CD1c-positive myeloid dendritic cell (primary cell): Measurements from ENCODE around the gene IFT22.
"Not testable (repeated sequence)": the region's sequence is repeated elsewhere in the genome, so short reads cannot be mapped to it uniquely, and the experiment has no call there.

Source experiments
- DNase-seq: peaks from one replicate; pipeline ENCODE4 v3.0.0-alpha.2; 2016; ENCODE audit errors: extremely low spot score

IFT22 gene

DNA sequence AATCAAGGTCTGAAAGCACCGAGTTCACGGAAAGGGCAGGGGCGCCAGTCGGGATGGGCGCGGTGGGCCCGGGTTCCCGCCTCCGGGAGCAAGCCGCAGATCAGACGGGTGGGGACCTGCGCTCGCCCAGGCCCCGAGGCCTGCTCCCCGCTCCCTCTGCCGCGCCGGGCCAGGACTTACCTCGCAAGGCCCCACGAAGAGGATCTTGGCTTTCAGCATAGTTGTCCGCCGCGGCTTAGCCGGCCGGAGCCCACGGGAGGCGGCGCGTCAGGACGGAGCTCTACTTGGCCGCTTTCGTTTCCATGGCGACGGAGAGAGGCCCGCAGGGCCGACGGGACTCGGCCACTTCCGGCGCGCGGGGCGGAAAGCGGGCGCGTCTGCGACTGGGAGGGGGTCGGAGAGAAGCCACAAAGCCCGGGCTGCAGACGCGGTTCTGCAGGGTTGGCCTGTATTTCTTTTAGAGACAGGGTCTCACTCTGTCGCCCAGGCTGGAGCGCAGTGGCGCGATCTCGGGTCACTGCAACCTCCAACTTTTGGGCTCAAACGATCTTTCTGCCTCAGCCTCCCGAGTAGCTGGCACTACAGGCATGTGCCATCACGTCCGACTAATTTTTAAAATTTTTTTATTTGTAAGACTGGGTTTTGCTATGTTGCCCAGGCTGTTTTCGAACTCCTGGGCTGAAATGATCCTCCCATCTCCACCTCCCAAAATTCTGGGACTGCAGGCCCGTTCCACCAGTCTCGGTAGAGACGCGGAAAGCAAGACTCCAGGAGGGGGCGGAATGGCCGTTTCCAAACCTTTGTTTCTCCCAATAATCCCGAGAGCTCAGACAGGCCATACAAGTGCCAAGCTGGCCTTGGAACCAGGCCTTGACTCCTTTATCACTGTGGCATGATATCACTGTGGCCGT lies at the start of gene IFT22:
Gene IFT22 (minus strand): TSS at position 322 of the 911 bp plus-strand sequence. CDS start 103 bp downstream, at position 219.
- DNase-seq = peak; percentile 97

DNA sequence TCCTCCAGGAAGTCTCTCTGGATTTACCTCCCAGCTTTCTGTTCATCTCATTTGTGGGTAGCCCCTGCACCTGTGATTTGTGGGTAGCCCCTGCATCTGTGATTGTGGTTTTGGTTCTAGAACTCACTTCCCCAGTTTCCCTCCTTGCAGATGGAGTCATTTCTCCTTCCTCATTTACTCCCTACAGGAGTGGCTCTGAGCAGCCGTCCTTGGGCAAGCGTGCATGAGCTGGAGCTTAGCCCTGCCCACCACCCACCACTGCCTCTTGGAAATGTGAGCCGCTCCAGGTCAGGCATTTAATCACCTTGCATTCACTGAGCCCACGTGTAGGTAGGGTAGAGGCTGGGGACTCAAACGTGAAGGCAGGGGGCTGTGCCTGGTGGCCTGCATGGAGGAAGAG lies 49.2 kb upstream of the IFT22 start:
- no peak for DNase-seq

DNA sequence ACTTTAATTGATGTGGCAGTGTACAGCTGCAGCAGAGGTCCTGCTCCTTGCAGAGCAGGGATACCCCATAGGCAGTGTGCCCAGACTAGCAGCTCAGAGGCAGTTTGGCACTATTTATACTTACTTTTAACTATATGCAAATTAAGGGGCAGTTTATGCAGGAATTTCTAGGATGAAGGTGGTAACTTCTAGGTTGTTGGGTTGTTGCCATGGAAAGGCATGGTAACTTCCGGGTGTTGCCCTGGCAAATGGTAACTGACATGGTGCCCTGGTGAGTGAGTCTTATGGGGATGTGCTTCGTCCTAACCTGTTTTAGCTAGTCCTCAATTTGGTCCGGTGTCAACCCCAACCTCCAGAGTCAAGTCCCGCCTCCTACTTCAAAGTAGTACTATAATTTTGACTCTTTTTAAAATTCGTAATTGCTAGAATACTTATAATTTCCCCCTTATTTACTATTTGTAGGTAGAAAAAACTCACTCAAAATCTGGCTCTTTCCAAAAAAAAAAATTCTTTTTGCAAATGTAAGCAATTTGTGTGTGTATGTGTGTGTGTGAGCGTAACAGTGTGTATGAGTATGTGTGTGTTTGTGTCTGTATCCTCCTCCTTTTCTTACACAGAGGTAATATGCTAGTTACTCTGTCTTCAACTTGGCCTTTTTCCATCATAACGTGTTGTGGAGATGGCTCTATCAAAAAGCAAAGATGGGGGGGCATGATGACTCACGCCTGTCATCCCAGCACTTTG lies 47.0 kb upstream of the IFT22 start:
- no peak for DNase-seq

DNA sequence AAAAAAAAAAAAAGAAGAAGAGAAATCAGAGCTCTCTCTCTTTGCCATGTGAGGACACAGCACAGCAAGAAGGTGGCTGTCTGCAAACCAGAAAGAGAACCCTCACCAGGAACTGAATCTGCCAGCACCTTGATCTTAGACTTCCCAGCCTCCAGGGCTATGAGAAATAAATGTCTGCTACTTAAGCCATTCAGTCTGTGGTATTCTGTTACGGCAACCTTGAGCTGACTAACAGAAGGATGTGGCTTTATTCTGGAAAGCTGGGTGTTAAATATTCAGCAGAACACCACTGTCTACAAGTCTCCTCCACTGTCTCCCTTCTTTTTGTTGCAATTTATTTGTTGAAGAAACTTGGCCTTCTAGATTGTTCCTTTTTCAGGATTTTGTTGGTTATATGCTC lies 46.1 kb upstream of the IFT22 start:
- no peak for DNase-seq

DNA sequence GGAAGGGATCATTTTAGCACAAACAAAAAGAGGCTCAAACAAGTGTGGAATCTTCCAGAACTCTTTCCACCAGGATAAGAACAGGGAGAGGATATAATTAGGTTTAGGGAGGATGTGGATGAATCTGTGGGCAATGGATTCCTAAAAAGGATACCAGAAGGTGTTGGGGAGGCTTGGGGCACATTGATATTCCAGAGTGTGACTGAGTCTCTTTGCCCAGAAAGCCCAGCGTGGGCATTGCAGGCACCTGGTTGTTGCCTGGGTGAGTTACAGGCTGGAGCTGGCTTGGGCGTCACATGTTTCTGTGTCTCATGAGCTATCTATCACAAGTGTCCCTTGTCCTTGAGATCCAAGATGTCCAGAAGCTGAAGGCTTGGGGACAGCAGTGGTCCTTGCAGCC lies 44.3 kb upstream of the IFT22 start:
- no peak for DNase-seq

DNA sequence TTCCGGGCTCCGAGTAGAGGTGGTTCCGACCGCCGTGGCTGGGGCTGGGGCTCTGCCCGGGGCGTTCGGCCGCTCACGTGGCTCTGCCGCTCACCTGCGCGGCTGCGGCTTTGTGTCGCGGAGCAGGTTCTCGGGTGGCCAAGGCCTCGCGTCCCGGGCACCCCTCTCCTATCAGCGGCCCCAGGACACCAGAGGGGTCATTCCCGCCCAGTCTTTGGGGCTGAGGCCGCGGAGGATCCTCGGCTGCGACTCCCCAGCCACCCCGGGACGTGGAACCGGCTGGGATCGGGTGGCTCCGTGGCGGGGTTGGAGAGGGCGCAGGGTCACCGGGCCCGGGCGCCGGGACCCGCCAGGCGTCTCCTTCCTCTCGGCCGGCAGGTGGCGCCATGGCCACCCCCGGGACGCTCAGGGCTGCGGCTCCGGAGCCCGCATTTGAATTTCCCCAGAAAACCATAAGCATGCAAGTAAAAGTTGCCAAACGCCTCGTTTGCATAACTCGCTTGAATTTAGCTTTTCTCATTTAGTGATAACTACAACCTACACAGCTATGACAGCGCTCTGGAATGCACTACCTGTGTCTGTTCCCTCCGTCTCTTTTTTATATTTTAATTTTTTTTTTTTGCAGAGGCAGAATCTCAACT lies 42.2 kb upstream of the IFT22 start:
- DNase-seq = peak; percentile 74

DNA sequence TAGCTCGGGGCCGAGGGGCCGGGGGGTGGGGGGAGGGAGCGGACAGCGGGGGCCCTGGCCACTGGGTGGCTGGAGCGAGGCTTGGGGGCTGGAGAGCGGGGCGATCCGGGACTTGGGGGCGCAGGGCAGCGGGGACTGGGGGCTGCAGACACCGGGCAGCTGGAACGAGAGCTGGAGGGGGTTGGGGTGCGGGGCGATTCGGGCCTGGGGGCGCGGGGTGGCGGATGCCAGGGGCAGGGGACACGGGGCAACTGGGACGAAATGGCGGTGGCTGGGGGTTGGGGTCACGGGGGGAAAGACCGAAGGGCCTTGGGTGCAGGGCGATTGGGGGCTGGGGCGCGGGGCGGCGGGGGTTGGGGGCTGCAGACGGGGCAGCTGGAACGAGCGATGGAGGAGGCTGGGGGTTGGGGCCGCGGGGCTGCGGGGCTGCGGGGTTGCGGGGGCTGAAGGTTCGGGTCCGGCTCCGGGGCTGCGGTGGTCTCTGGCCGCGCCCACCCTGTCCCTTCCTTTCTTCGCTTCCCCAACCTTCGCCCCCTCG lies 41.7 kb upstream of the IFT22 start:
- DNase-seq = no peak

DNA sequence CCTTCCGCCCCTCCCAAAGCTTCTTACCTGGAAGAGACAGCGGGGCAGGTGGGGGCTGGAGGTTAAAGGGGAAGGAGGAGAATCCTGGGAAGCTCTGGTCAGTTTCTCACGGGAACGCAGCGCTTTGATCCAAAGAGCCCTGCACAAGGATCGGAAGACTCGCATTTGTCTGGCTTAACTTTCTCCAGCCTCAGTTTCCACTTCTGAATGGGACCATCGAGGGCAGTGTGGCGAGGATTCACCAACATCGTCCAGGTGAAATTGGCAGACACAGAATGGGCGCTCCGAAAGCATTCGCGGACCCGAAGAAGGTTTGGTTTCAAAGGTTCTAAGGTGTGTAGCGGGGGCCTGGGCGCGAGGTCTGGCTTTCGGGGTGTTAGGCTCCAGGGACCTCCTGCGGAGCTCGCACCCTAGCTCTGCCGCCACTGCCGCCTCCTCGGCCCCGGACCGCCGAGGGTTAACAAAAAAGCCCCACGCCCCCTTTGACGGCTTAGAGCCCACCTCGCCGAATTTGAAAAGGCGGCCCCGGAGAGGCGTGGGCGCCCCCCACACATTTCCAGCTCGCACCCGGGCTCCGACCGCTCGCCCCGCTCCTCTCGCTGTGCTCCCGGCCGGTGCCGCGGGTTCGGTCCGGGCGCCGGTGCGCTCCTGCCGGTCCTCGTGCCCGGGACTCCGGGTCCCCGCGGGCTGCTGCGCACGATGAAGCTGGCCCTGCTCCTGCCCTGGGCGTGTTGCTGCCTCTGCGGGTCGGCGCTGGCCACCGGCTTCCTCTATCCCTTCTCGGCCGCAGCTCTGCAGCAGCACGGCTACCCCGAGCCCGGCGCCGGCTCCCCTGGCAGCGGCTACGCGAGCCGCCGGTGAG lies 41.0 kb upstream of the IFT22 start, which contains the start of gene COL26A1:
Gene COL26A1 (plus strand): TSS at position 542 of the 862 bp plus-strand sequence. CDS start 158 bp downstream, at position 700.
- no peak for DNase-seq

DNA sequence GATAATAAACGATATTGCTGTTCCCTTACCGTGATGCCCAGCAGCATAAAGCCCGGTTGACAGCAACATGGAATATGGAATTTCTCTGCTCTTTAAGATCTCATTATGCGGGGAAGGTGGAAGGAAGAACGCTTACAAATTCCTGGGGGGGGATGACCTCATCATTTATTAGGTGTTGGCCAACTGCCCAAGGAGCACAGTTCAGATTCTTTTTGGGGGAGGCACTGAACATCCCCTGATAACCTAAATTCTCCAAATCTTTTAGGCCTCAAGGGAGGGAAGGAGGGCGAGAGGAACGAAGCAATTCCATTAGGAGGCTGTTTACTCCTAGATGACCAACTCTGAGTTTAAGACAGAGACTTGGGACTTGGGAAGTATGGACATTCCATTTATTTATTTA lies 35.8 kb upstream of the IFT22 start:
- no peak for DNase-seq

DNA sequence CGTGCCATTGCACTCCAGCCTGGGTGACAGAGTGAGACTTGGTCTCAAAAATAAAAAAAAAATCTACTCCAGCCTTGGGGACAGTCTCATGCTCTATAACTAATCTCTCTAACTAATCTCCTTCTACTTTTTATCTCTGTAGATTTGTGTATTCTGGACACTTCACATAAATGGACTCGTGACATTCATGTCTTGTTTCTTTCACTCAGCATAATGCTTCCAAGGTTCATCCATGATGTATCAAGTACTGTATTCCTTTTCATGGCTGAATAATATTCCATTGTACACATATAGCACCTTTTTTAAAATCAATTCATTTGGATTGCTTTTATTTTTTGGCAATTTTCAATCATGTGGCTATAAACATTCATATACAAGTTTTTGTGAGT lies 31.3 kb upstream of the IFT22 start:
- DNase-seq = no peak

DNA sequence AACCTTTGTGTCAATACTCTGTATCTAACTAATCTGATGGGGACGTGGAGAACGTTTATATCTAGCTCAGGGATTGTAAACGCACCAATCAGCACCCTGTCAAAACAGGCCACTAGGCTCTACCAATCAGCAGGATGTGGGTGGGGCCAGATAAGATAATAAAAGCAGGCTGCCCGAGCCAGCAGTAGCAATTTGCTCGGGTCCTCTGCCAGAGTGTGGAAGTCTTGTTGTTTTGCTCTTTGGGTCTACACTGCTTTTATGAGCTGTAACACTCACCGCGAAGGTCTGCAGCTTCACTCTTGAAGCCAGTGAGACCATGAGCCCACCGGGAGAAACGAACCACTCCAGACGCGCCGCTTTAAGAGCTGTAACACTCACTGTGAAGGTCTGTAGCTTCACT lies 27.7 kb upstream of the IFT22 start:
- DNase-seq = not testable (repeated sequence)

DNA sequence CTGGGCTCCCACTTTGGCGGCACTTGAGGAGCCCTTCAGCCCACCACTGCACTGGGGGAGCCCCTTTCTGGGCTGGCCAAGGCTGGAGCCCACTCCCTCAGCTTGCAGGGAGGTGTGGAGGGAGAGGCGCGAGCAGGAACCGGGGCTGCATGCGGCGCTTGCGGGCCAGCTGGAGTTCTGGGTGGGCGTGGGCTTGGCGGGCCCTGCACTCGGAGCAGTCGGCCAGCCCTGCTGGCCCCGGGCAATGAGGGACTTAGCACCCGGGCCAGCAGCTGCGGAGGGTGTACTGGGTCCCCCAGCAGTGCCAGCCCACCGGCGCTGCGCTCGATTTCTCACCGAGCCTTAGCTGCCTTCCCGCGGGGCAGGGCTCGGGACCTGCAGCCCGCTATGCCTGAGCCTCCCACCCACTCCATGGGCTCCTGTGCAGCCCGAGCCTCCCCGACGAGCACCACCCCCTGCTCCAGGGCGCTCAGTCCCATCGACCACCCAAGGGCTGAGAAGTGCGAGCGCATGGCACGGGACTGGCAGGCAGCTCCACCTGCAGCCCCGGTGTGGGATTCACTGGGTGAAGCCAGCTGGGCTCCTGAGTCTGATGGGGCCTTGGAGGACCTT lies 26.9 kb upstream of the IFT22 start:
- DNase-seq = not testable (repeated sequence)

DNA sequence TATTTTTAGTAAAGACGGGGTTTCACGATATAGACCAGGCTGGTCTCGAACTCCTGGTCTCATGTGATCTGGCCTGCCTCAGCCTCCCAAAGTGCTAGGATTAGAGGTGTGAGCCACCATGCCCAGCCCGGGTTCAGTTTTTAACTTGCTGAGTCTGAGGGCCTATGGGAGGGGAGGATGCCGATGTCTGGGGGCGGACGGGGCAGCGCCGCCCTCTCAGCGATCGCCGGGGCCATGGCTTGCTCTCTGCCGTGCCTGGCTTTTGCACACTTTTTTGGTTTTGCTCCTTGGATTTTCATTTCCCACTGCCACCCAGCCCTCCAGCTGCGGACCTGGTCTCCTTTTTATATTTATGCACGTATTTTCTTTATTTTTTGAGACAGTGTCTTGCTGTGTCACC lies 25.9 kb upstream of the IFT22 start:
- no peak for DNase-seq

DNA sequence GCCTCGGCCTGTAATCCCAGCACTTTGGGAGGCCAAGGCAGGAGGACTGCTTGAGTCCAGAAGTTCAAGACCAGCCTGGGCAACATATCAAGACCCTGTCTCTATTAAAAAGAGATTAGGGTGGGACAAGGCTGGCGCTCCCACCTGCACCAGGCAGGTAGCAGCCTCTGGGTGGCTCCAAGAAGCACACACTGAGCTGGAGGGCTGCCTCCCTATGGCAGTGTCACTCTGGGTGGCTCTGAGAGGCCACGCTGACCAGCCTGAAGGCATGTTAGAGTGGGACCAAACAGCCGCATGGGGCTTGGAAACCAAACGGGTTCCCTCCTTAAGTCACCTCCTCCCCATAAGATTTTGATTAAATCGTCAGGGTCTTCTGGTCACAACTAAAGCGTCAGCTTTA lies 21.3 kb upstream of the IFT22 start:
- no peak for DNase-seq

DNA sequence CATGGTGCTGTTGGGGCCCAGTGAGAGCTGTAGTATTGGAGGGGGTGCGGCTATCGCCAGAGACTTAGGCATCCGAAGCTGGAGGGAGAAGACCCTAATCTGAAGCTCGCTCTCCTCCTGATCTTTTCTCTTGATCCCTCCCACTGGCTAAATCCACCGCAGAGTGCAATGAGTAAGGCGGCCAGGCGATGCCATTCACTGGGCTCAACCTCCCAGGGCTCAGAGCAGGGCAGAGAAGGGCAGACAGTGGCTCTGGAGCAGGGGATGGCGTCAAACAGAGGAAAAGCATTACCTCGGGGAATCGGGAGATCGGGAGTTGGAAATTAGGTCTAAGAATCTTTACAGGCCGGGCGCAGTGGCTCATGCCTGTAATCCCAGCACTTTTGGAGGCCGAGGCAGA lies 18.8 kb upstream of the IFT22 start:
- no peak for DNase-seq

DNA sequence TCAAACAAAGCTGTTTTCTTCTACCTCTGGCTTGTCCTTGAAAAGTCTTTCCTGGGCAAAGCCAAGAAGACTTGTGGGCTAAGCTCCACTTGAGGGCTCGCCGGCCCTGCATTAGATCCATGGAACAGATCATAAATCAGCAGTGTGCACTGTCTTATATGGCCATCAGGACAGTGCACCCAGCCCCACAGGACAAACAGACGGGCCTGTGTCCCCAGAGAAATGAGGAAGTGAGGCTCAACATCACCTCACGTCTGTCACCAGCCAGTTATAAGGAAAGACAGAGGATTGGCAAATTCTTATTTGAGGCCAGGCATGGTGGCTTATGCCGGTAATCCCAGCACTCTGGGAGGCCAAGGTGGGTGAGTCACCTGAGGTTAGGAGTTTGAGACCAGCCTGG lies 12.3 kb upstream of the IFT22 start:
- peak; percentile 24 for DNase-seq

DNA sequence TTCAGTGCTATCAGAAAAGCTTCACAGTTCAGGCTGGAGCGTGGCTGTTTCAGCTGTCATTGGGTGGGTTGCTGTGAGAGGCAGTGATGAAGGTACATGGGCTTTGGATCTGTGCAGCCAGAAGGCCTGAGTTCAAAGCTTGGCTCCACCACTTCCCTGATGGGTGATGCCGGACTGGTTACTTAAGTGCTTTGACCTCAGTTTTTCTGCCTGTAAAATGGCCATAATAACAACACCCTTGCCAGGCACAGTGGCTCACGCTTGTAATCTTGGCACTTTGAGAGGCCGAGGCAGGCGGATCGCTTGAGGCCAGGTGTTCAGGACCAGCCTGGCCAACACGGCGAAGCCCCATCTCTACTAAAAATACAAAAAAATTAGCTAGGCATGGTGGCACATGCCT lies 10.4 kb upstream of the IFT22 start:
- no peak for DNase-seq

DNA sequence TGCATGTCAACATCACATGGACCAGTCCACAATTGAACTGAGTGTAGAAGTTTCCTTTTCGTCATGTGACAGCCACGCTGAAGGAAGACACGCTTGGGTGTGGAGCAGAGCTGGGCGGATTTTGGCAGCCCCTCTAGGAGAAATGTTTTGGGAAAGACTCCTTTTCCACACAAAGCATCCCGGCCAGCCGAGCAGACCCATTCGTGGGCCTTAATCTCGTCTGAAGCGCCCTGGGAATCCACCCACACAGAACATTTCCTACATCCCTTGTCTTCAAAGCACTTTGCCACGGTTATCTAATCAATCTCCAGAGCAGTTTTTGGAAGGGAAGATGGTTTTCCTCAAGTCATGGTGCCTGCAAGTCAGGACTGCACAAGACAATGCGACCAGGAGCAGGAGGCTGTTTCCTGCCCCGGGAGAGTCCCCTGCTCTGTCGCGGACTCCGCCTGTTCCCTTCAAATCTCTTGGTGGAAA lies 8.4 kb upstream of the IFT22 start:
- DNase-seq = no peak

DNA sequence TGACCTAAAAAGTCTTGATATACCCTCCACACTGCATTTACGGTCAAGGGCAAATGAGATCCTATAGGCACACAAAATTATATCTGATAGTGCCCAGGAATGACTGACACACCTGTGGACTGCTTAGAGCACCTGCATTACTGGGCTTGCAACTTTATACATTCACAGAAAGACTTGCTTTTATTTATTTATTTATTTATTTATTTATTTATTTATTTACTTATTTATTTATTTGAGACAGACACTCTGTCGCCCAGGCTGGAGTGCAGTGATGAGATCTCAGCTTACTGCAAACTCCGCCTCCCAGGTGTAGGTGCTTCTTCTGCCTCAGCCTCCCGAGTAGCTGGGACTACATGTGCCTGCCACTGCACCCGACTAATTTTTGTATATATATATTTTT lies 6.5 kb upstream of the IFT22 start:
- DNase-seq = no peak

DNA sequence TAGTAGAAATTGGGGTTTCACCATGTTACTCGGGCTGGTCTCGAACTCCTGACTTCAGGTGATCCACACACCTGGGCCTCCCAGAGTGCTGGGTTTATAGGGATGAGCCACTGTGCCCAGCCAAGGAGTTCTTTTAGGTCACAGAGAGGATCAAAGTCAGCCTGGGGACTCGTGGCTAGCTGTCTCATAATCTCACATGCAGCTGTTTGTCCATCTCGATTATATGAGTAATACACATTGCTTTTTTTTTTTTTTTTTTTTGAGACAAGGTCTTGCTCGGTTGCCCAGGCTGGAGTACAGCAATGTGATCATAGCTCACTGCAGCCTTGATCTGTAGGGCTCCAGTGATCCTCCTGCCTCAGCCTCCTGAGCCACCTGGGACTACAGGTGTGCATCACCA lies 2.2 kb downstream of the IFT22 start:
- no peak for DNase-seq

DNA sequence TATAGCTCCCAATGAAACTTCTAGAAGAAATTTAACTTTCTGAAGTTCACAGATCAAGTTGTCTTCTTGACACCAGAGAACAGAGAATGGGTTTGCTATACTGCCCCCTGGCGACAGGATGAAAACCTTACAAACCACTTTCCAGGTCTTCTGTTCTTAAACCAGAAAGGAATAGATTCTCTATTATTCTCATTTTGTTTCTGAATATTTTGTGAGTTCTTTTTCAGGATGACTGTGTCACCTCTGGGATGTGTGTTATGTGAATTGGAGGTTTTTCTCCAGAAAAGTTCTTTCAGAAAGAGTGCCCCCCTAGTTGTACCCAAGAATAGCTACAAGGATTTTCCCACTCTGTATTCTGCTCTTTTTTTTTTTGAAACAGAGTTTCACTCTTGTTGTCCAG lies 6.3 kb downstream of the IFT22 start:
- DNase-seq = peak; percentile 61
